Panc1 (cell line): ENCODE data around the gene MRM1.

Source experiments
- POLR2AphosphoS5 ChIP-seq: IDR thresholded peaks from 2 replicates; pipeline ENCODE4 v1.6.1; 2012; ENCODE audit warnings: mild to moderate bottlenecking, low read depth, low read length, moderate library complexity
- SIN3A ChIP-seq: IDR thresholded peaks from 2 replicates; pipeline ENCODE4 v1.6.1; 2012; ENCODE audit warnings: low read depth, mild to moderate bottlenecking, low read length, moderate library complexity, borderline replicate concordance; ENCODE audit not compliant: insufficient read depth
- TCF7L2 ChIP-seq: IDR thresholded peaks from 2 replicates; pipeline ENCODE4 v1.6.1; 2011; ENCODE audit warnings: mild to moderate bottlenecking, low read depth, low read length, inconsistent platforms
- TF ChIP-seq, protein P1 (sequence below): fragments of 450-650 bp; IDR thresholded peaks from 2 replicates; pipeline ENCODE4 v1.5.1; 2017; ENCODE audit warnings: mild to moderate bottlenecking

DNA sequence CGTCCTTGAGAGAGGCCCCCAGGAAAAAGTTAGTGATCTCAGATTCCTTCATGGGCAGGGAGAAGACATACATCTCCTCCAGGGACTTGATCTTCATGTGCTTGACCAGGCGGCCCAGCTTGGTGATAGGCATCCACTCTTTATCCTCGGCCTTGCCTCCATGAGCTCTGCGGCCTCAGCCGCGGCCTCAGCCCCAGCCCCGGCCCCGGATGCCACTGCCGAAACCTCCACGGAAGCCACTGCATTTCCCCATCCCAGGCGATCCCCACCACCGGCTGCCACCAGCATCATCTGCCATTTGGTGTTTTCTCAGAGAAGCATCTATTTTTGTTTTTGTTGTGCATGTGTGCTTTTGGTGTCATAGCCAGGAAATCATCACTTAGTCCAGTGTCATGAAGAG lies 26.4 kb upstream of the MRM1 start:
- TF ChIP-seq TCF7L2 (no peak), SIN3A (no peak), POLR2AphosphoS5 (no peak)
- TF ChIP-seq, protein P1, sequence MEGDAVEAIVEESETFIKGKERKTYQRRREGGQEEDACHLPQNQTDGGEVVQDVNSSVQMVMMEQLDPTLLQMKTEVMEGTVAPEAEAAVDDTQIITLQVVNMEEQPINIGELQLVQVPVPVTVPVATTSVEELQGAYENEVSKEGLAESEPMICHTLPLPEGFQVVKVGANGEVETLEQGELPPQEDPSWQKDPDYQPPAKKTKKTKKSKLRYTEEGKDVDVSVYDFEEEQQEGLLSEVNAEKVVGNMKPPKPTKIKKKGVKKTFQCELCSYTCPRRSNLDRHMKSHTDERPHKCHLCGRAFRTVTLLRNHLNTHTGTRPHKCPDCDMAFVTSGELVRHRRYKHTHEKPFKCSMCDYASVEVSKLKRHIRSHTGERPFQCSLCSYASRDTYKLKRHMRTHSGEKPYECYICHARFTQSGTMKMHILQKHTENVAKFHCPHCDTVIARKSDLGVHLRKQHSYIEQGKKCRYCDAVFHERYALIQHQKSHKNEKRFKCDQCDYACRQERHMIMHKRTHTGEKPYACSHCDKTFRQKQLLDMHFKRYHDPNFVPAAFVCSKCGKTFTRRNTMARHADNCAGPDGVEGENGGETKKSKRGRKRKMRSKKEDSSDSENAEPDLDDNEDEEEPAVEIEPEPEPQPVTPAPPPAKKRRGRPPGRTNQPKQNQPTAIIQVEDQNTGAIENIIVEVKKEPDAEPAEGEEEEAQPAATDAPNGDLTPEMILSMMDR = no peak
